Hypothalamus (tissue), 51 donors: ENCODE results near the gene PHTF2.
A peak's percentile ranks its signal among the peaks of the same experiment; 100 is the strongest.
"Not testable (repeated sequence)": the region's sequence is repeated elsewhere in the genome, so short reads cannot be mapped to it uniquely, and the experiment has no call there.

ENCODE experiments used
- DNase-seq, 51 donors: peaks; one replicate each; lab custom pipeline; 2025; lab: John Stamatoyannopoulos, UW

The PHTF2 gene

GRCh38 chr7:77798394-77799077, at the start of gene PHTF2, which contains the start of gene TMEM60:
PHTF2 (plus strand) TSS chr7:77798773.
TMEM60 (minus strand) TSS chr7:77798434; CDS start chr7:77794373, 4,061 bp downstream.
- DNase-seq, result peak; percentile 79 to 100 (median 98)

- no peak for DNase-seq
Observed at GRCh38 chr7:77752016-77752415, 46.6 kb upstream of the PHTF2 start.

- no peak for DNase-seq
Observed at GRCh38 chr7:77753173-77753572, 45.4 kb upstream of the PHTF2 start.

GRCh38 chr7:77757589-77757988, 41.0 kb upstream of the PHTF2 start:
- DNase-seq, result no peak

- DNase-seq, result peak in 34 of 51 donors; percentile 1 to 84 (median 30)
Observed at GRCh38 chr7:77759294-77759889, 39.2 kb upstream of the PHTF2 start.

- DNase-seq, result no peak
Observed at GRCh38 chr7:77760809-77761453, 37.6 kb upstream of the PHTF2 start.

- DNase-seq, result no peak
Observed at GRCh38 chr7:77765481-77765880, 33.1 kb upstream of the PHTF2 start.

- no peak for DNase-seq
Observed at GRCh38 chr7:77765906-77766800, 32.4 kb upstream of the PHTF2 start.

GRCh38 chr7:77766801-77767605, 31.6 kb upstream of the PHTF2 start:
- DNase-seq, result no peak

GRCh38 chr7:77770316-77770715, 28.3 kb upstream of the PHTF2 start:
- DNase-seq, result no peak

- no peak for DNase-seq
Observed at GRCh38 chr7:77771901-77772300, 26.7 kb upstream of the PHTF2 start.

GRCh38 chr7:77778535-77778934, 20.0 kb upstream of the PHTF2 start:
- DNase-seq, result no peak

GRCh38 chr7:77782383-77782782, 16.2 kb upstream of the PHTF2 start:
- DNase-seq, result no peak

- DNase-seq, result no peak
Observed at GRCh38 chr7:77783111-77783510, 15.5 kb upstream of the PHTF2 start.

GRCh38 chr7:77783545-77783944, 15.0 kb upstream of the PHTF2 start:
- no peak for DNase-seq

- not testable (repeated sequence) for DNase-seq
Observed at GRCh38 chr7:77784426-77784825, 14.1 kb upstream of the PHTF2 start.

GRCh38 chr7:77786018-77786417, 12.6 kb upstream of the PHTF2 start:
- DNase-seq, result no peak

- DNase-seq, result no peak
Observed at GRCh38 chr7:77786741-77787140, 11.8 kb upstream of the PHTF2 start.

- DNase-seq, result no peak
Observed at GRCh38 chr7:77788327-77788902, 10.2 kb upstream of the PHTF2 start.

GRCh38 chr7:77791336-77791735, 7.2 kb upstream of the PHTF2 start:
- DNase-seq, result no peak
